Erythroblast (primary cell): ENCODE measurements around the gene GIGYF2.

ENCODE experiments used
- GATA1 ChIP-seq: IDR thresholded peaks from 2 replicates; pipeline ENCODE4 v1.6.1; 2011; ENCODE audit warnings: low read depth, mild to moderate bottlenecking, control low read depth, low read length, moderate library complexity
- POLR2A ChIP-seq: IDR thresholded peaks from 2 replicates; pipeline ENCODE4 v1.6.1; 2011; ENCODE audit warnings: mild to moderate bottlenecking, low read length

- TF ChIP-seq GATA1 (no peak), POLR2A (no peak)
Measured at GRCh38 chr2:232795920-232796319, 98.8 kb downstream of the GIGYF2 start.
